Stimulated activated naive B cell treated with anti-CD40 and anti-IgM and Interleukin-4, amounts not matched to agents 10 μg/mL and 1 μg/mL and 100 μg/mL, for 72 hours (primary cell): ENCODE results near the gene ELP5.
"Not testable (repeated sequence)": the region's sequence is repeated elsewhere in the genome, so short reads cannot be mapped to it uniquely, and the experiment has no call there.

Experiments used
- ATAC-seq, 2 donors: fragments of 150-1000 bp; cut with Tn5 transposase; replicated peaks; 2 replicates each; pipeline ENCODE4 v1.10.0; 2021; ENCODE audit warnings: moderate library complexity in 1 of 2
- DNase-seq: peaks from one replicate; pipeline ENCODE4 v3.0.0; 2021
- H3K27ac Mint-ChIP-seq: one replicate; pipeline ENCODE4 v1.8.0; 2022; ENCODE audit warnings: mild to moderate bottlenecking, mixed read lengths
- H3K27me3 Mint-ChIP-seq, 2 donors: one replicate each; pipeline ENCODE4 v1.8.0; 2022; ENCODE audit warnings: mixed read lengths in 2 of 2
- H3K36me3 Mint-ChIP-seq, 2 donors: one replicate each; pipeline ENCODE4 v1.8.0; 2022; ENCODE audit warnings: mixed read lengths in 2 of 2, mild to moderate bottlenecking in 1 of 2
- H3K4me1 Mint-ChIP-seq, 2 donors: one replicate each; pipeline ENCODE4 v1.8.0; 2022; ENCODE audit warnings: mixed read lengths in 2 of 2, mild to moderate bottlenecking in 1 of 2
- H3K4me3 Mint-ChIP-seq, 2 donors: one replicate each; pipeline ENCODE4 v1.8.0; 2022; ENCODE audit warnings: mild to moderate bottlenecking in 2 of 2, mixed read lengths in 2 of 2, moderate library complexity in 1 of 2
- H3K9me3 Mint-ChIP-seq, 2 donors: one replicate each; pipeline ENCODE4 v1.8.0; 2022; ENCODE audit warnings: mixed read lengths in 2 of 2, mild to moderate bottlenecking in 1 of 2

The ELP5 gene

GRCh38 chr17:7237761-7238419, 14.1 kb upstream of the ELP5 start:
- Mint-ChIP-seq H3K27ac (peak overlapping the region; percentile 94), H3K36me3 (peaks cover 50 to 68% of the 10 kb centered on the region in 2 donors), H3K4me3 (peak overlapping the region; percentile 95), H3K9me3 (no peaks in the 10 kb centered on the region), H3K27me3 (no peaks in the 10 kb centered on the region), H3K4me1 (peaks cover 58 to 75% of the 10 kb centered on the region in 2 donors)
- DNase-seq (peak; percentile 63), ATAC-seq (peak; percentile 18 to 24)

GRCh38 chr17:7238420-7239090, 13.5 kb upstream of the ELP5 start:
- ATAC-seq = no peak
- Mint-ChIP-seq H3K9me3 (no peaks in the 10 kb centered on the region), H3K27me3 (no peaks in the 10 kb centered on the region), H3K36me3 (peaks cover 51 to 69% of the 10 kb centered on the region in 2 donors), H3K4me3 (peak overlapping the region; percentile 95), H3K27ac (peak overlapping the region; percentile 94), H3K4me1 (peaks cover 59 to 75% of the 10 kb centered on the region in 2 donors)
- DNase-seq = no peak

GRCh38 chr17:7239091-7240027, 12.7 kb upstream of the ELP5 start, which contains the start of gene PHF23:
Gene PHF23, minus strand, starts transcription at chr17:7239457. Its CDS starts 178 bp downstream, at chr17:7239279.
- Mint-ChIP-seq H3K27me3 (no peaks in the 10 kb centered on the region), H3K4me1 (peaks cover 55 to 75% of the 10 kb centered on the region in 2 donors), H3K9me3 (no peaks in the 10 kb centered on the region), H3K4me3 (peak within 1 kb of the TSS; percentile 95), H3K36me3 (peaks cover 52 to 65% of the 10 kb centered on the region in 2 donors), H3K27ac (peak within 1 kb of the TSS; percentile 94)
- DNase-seq = peak; percentile 96
- ATAC-seq = peak; percentile 66 to 71

DNA sequence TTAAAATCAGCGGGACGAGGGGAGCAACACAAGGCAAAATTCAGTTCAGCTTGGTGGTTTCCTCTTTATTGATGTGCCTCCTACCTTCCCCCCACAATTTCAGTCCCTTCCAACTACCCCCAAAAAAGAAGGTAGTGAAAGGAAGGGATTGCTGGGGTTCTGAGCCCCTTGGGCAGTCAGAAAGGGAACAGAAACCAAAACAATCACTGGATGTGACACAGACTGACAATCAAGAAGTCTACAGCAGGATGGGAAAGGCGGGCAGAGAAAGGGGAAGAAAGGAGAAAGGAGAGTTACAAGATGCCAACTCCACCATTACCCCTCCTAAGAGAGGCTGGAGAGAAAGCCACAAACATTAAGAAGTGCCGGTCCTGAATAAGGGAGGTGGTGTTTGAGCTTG, 11.6 kb upstream of the ELP5 start:
- Mint-ChIP-seq H3K4me3 (peak overlapping the region; percentile 95), H3K27ac (peak overlapping the region; percentile 94), H3K27me3 (no peaks in the 10 kb centered on the region), H3K36me3 (peaks cover 50 to 59% of the 10 kb centered on the region in 2 donors), H3K4me1 (peaks cover 51 to 65% of the 10 kb centered on the region in 2 donors), H3K9me3 (no peaks in the 10 kb centered on the region)
- no peak for DNase-seq
- ATAC-seq = no peak

DNA sequence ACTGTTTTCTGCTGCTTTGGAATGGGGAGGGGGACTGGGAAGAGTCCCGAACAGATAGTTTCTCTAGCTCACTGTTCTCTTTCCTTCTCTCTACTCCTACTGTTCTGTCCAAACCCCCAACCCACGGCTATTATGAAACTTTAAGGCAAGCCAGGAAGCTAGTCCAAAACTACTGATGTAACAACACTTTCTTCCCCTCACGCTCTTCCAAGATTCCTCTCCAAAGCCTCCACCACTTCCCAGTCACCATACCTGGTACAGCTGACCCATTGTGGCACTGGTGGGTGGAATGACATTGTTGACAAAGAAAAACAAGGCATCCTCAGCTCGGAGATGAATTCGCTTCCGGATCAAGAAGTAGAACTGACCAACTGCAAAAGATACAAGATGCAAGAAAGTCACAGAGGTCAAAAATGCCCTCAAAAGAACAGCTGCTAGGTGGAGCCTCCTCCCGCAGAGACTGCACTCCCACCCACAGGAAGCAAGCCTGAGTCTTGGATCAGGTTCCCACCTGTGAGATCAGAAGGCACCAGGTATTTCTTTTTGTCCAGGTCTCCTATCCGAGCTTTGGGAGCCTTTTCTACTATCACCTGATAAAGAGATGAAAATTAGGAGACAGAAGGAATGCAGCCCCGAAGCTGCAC, 10.8 kb upstream of the ELP5 start:
- no peak for DNase-seq
- Mint-ChIP-seq H3K27ac (peak overlapping the region; percentile 98), H3K4me3 (peak overlapping the region; percentile 95), H3K4me1 (peaks cover 42 to 61% of the 10 kb centered on the region in 2 donors), H3K9me3 (no peaks in the 10 kb centered on the region), H3K27me3 (no peaks in the 10 kb centered on the region), H3K36me3 (peaks cover 48 to 55% of the 10 kb centered on the region in 2 donors)
- ATAC-seq = no peak

DNA sequence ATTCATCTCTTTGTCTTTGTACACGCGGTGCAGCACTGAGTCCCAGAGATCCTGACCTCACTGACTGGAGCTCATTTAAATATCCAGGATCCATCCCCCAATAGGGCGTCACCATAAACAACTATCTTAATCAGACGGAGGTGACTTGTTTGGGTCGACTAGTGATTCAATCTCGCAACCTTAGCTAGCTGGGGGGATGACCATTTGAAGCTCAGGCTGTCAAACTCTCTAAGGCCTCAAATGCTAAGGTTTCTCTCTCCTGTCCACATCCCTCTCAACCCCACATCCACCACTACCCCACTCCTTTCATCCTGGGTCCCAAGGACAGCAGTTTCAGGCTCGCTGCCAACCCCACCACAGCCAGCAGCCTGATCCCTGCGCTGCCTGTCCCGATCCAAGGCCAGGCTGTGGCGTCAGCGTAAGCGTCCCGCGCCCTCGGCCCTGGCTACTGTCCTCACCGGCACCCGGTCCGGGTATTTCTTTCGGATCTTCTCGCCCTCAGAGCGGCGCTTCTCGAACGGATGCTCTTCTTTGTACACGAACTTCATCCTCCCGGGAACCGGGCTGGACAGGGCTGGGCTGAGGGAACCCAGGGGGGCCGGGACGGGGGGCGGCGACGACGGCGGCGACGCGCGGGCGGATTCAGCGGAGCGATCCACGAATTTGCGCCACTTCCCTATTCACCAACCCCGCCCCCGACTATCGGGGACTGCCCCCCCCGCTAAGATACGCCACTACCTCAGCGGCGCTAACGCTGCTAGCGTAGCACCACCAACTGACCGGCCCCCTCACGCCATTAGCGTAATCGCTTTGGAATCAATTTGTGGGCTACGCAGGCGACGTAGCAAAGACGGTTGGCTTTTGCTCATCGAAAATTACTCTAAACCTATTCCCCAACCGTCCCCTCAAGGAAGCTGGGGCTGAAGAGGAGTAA, 10.0 kb upstream of the ELP5 start, which contains the start of gene GABARAP:
TSS of gene GABARAP (minus strand) at position 667 of the 934 bp plus-strand sequence. CDS start at position 548, 119 bp downstream.
- Mint-ChIP-seq H3K4me1 (peaks cover 41 to 61% of the 10 kb centered on the region in 2 donors), H3K36me3 (peaks cover 47 to 57% of the 10 kb centered on the region in 2 donors), H3K9me3 (no peaks in the 10 kb centered on the region), H3K4me3 (peak within 1 kb of the TSS; percentile 95), H3K27me3 (no peaks in the 10 kb centered on the region), H3K27ac (peak within 1 kb of the TSS; percentile 98)
- ATAC-seq (peak; percentile 22 to 44), DNase-seq (peak; percentile 85)

GRCh38 chr17:7242717-7243452, 9.1 kb upstream of the ELP5 start:
- Mint-ChIP-seq H3K9me3 (no peaks in the 10 kb centered on the region), H3K4me3 (peak overlapping the region; percentile 95), H3K27ac (peak overlapping the region; percentile 98), H3K27me3 (no peaks in the 10 kb centered on the region), H3K36me3 (peaks cover 45 to 55% of the 10 kb centered on the region in 2 donors), H3K4me1 (peaks cover 37 to 56% of the 10 kb centered on the region in 2 donors)
- DNase-seq (peak; percentile 84), ATAC-seq (peak; percentile 30 to 53)

DNA sequence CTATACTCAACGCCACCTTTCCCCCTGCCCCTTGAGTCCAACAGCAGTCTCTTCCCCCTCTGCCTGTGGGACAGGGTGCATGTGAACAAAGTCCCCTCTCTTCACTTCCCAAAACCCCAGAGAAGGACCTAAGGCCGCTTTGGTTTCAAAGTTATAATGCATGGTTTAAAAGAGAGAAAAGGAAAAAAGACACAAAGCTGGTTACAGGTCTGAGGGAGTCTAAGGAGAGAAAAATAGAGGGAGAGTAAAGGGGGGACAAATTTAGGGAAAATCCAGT, 8.6 kb upstream of the ELP5 start:
- Mint-ChIP-seq H3K36me3 (peaks cover 43 to 52% of the 10 kb centered on the region in 2 donors), H3K4me3 (peak overlapping the region; percentile 95), H3K9me3 (no peaks in the 10 kb centered on the region), H3K4me1 (peaks cover 37 to 57% of the 10 kb centered on the region in 2 donors), H3K27ac (peak overlapping the region; percentile 98), H3K27me3 (no peaks in the 10 kb centered on the region)
- no peak for ATAC-seq
- DNase-seq = no peak

- H3K9me3 Mint-ChIP-seq, DNase-seq, H3K27me3 Mint-ChIP-seq, H3K27ac Mint-ChIP-seq, ATAC-seq, H3K4me3 Mint-ChIP-seq: not testable (repeated sequence)
- peaks cover 40 to 61% of the 10 kb centered on the region in 2 donors for H3K4me1 Mint-ChIP-seq
- H3K36me3 Mint-ChIP-seq = peaks cover 40 to 48% of the 10 kb centered on the region in 2 donors
These were observed 8.2 kb upstream of the ELP5 start for GRCh38 chr17:7243838-7244237.

DNA sequence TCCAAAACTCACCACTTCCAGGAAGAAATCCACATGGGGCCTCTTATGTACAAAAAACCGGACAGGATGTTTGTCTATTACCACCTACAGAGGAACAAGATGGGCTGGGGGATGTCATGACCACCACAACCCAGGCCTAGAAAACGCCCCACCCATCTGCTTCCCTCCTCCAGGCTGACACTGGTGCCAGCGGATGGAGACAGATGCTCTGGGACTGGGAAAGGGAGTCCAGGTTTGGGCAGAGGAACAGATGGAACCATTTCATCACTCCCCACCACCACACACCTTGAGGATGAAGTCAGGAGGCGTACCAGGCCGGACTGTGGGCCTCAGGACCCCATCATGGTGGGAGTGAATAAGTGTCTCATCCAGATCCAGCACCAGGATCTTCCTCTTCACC, 5.2 kb upstream of the ELP5 start:
- ATAC-seq = no peak
- Mint-ChIP-seq H3K4me3 (no peak overlapping the region), H3K4me1 (peaks cover 28 to 59% of the 10 kb centered on the region in 2 donors), H3K36me3 (peaks cover 41 to 42% of the 10 kb centered on the region in 2 donors), H3K27me3 (no peaks in the 10 kb centered on the region), H3K27ac (peak overlapping the region; percentile 49), H3K9me3 (no peaks in the 10 kb centered on the region)
- no peak for DNase-seq

DNA sequence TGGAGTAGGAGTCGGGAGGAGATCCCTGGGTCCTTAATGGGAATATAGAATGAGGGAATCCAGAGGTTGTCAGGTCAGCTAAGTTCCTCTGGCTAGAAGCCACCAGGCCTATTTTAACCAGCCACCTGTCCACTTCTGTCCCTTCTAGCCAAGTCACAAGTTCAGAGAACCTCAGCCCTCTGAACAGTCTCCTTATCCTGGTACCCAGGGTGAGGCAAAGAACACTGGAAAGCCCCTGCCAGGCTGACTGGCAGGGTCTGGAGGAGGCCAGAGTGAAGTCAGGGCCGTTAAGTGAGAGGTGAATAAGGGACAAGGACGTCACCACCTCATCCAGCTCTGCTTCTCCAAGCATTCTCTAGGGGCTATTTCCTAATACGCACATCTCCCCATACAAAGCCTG, 3.2 kb upstream of the ELP5 start:
- H3K4me1 Mint-ChIP-seq = peaks cover 26 to 60% of the 10 kb centered on the region in 2 donors
- H3K36me3 Mint-ChIP-seq = peaks cover 38 to 43% of the 10 kb centered on the region in 2 donors
- H3K27ac Mint-ChIP-seq = peak overlapping the region; percentile 16
- H3K9me3 Mint-ChIP-seq = no peaks in the 10 kb centered on the region
- DNase-seq (no peak), ATAC-seq (no peak)
- H3K4me3 Mint-ChIP-seq = peak overlapping the region in 1 of 2 donors; percentile 98
- H3K27me3 Mint-ChIP-seq = no peaks in the 10 kb centered on the region

GRCh38 chr17:7249214-7249613, 2.8 kb upstream of the ELP5 start:
- no peaks in the 10 kb centered on the region for H3K27me3 Mint-ChIP-seq
- peaks cover 40 to 46% of the 10 kb centered on the region in 2 donors for H3K36me3 Mint-ChIP-seq
- DNase-seq = no peak
- ATAC-seq = no peak
- peak overlapping the region; percentile 22 for H3K27ac Mint-ChIP-seq
- peak overlapping the region; percentile 92 to 98 for H3K4me3 Mint-ChIP-seq
- peaks cover 26 to 60% of the 10 kb centered on the region in 2 donors for H3K4me1 Mint-ChIP-seq
- no peaks in the 10 kb centered on the region for H3K9me3 Mint-ChIP-seq
